HG03558 (cell line): ENCODE data around the gene PRLH.
"Not testable (repeated sequence)": the region's sequence is repeated elsewhere in the genome, so short reads cannot be mapped to it uniquely, and the experiment has no call there.

Experiments
- ATAC-seq: cut with Tn5 transposase; IDR thresholded peaks from one replicate; pipeline ENCODE4 v1.9.1; 2021; ENCODE audit warnings: moderate number of reproducible peaks; ENCODE audit not compliant: unreplicated experiment; ENCODE audit errors: extremely low read depth

Gene PRLH

DNA sequence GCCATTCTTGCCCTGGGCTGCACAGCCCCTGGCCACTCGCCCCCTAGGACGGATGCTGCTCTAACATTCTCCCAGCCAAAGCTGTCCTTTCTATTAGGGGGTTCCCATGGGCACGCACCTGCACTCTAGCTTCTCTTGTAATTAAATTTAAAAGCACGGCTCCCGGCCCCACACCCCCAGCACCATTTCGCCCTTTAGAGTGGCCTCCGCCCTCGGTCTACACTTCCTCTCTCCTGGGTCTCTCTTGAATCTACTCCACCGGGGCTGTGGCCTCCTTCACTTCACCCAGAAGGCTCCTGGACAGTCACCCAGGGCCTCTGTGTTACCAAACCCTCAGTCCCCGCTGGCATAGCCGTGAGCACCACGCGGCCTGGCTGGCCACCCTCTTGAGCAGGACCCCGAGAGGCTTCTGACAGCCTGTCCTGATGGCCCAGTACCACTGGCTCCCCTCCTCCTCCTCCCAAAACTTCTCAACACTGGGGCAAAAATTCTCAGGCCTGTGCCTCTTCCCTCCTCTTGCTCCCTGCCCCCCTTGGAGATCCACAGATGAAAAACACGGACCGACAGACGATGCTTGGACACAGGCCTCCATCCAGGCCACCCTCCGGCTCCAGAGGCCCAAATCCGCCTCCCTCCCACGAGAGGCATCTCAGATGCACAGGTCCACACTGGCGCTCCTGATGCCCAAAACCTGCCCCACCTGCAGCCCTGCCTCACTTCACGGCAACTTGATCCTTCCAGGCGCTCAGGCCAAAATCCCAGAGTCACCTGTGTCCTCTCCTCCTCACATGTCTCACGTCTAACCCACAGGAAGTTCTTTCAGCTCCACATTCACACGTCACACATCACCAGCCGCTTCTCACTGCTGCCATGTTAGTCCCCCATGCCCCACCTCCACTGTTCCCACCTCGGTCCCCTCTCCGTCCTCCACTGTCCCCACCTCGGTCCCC, 31.1 kb downstream of the PRLH start:
- ATAC-seq = no peak

DNA sequence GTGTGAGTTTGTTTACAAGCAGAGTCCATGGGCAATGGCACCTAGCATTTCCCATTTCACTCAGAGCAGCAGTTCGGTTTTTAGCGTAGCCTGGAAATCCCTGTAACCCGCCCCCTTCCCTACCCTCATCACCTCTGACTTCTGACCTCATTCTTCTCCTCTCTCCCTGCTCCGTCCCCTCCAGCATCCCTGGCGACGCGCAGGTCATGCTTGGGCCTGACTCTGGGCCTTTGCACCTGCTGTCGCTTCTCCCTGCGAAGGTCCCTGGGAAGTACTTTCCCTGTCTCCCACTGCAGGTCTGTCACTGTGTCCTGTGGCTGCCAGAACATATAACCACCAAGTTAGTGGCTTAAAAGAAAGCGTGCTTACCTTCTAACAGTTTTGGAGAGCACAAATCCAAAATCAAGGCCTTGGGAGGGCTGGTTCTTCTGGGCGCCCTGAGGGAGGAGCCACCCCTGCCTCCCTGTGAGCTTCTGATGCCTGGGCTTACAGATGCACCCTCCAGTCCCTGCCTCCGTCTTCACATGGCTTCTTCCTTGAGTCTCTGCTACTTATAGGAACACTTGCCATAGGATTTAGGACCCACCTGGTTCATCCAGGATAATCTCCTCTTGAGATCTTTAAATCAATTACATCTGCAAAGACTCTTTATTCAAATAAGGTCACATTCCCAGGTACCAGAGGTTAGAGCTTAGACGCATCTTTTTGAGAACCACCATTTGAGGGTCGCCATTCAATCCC, 32.3 kb downstream of the PRLH start:
- no peak for ATAC-seq

DNA sequence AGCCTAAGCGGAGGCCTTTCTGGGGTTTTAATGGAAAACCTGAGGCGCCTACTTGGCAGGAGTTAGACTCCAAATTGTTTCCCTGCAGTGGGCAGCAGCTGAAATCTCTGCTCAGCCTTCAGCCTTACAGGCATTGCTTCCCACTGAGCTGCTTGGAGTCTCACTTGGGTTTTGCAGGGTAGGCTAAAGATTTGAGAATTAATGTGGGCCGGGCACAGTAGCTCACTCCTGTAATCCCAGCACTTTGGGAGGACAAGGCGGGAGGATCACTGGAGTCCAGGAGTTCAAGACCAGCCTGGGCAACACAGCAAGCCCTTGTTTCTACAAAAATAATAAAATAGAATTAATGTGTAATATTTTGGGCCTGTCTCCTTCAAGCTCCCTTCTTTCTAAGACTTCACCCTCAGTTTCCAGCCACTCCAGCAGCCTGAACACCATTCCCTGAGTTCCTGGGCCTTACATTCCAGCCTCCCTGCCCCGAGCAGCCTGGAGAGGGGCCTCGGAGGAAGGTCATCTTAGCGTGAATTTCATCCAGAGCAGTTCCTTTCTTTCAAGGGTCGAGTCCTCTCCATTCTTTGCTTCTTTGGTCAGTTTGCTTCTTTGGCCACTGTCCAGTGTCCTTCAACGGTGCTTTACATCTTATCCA, 33.2 kb downstream of the PRLH start:
- ATAC-seq = no peak

DNA sequence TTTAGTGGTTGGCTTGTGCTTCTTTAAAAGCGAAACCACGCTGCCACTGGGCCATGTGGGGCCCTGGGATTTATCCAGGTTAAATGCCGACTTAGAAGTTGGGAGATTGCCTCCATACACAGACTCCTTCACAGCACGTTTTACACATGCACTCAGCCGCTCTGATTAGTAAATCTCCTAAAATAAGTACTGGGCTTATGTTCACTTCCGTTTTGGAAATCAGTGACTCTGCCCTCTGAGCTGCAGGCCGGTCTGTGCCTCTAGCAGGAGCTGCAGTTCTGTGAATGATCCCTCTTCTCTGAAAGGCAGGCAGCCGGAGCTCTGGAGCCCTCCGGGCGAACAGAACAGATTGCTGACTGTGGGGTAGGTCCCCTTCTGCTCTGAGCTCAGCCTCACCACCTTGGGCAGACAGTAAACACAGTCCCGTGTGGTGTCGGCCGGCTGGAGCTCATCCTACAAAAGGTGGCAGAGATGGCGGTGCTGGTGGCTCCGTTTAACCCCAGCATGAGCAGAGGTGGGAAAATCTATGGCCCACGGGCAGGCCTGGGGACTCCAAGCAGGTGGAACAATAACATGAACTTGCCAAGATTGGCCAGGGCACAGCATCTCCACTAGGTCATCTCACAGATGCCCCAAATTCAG, 34.0 kb downstream of the PRLH start:
- no peak for ATAC-seq

DNA sequence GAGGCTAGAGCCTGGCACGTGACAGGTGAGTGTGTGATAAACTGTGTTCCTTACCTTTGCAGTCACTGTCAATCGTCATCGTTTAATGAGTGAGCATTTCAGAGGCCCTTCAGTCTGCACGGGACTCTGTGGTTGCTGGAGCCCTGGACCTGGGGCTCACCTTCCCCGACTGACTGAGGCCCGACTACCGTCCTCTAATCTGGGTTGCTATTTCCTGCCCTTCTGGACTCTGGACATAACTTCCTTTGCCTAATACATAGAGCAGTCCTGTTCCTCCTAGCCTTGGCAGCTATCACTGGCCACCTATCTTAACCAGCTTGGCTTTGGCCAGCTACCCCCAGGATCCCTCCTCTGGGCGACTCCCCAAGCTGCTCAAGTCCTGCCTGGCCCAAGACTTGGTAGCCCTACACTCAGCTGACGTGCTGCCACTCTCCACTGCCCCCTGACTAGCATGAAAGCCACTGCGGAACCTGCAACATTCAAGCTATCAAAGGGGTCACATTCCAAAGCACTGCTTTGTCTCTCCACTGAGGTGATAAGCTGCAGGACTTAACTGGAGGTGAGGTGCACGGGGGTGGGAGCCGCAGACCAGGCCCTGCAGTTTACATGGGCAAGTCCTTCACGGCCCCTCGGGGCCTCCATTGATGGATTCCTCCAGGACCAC, 35.2 kb downstream of the PRLH start:
- no peak for ATAC-seq

DNA sequence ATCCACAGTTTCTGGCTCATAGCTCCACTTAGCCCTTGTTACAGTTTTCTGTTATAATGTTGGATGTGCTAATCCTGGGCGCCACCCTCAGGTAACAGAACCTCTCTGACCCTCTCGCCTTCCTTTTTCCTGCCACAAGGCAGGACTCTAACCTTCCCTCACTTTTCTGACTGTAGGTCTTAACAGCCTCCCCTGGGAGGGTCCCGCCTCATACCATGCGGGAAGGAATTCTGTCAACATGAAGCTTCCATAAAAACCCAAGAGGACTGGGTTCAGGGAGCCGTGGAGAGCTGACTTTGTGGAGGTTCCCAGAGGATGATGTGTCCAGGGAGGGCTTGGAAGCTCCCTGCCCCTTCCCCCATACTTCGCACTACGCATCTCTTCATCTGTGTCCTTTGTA, 36.0 kb downstream of the PRLH start:
- no peak for ATAC-seq

DNA sequence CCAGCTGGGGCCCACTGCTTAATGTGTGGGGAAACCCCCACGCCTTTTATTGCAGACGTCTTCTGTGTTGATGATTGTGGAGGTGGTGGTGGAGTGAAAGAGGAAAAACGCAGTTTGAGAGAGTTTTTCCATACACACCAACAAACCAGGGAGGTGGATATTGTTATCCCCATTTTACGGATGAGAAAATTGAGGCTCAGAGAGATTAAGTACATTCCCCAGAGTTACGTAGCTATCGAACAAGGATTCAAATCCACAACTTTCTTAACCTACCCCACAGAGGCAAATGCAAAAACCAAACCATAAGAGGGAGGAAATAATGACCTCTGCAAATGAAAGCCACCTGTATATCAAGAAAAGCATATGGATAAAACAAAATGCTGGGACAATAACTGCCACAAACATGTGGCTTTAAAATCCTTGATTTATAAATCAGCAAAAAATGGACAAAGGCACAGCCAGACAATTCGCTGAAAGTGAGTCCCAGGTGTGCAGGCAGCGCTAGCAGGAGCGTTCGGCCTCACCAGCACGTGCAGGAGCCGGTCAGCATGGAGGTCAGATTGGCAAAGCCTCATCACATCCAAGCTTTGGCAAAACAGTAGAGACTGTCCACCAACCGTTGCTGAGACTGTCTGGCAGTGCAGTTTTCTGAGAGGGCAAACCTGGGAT, 36.8 kb downstream of the PRLH start:
- no peak for ATAC-seq

DNA sequence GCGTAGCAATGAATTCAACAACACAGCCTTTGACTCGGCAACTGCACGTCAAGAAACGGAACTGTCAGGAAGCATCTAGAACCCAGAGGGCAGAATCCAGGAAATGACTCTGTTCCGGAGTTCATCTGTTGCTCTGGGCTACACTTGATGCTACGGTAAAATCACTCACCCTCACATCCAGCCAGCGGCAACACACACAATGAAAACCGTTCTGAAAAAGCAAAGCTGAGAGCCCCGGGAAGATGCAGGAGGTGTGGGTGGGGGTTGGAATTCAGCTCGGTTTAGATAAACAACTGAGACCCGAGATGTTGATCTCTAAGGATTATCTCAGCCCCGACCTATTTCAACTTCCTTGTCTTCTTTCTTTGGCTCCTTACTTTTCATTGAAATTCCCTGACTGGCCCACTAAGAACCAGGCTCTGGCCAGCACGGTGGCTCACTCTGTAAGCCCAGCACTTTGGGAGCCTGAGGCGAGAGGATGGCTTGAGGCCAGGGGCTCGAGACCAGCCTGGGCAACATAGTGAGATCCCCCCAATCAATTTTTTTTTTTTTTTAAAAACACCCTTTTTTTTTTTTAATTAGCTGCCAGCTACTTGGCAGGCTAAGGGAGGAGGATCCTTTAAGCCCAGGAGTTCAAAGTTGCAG, 37.5 kb downstream of the PRLH start:
- ATAC-seq = no peak

DNA sequence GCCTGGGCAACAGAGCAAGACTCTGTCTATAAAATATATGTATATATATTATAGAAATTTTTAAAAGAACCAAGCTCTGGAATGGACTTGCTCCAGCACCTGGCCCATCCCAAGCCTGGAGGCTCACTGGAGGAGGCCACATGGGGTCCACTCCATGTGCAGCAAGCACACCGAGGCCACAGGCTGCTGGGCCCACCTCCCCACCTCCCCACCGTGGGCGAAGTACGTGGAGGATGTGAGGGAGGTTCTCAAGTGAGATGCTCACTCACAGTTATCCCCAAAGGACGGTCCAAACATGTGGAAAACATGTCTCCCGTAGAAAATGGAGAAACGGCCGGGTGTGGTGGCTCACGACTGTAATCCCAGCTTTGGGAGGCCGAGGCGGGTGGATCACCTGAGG, 38.0 kb downstream of the PRLH start:
- no peak for ATAC-seq

DNA sequence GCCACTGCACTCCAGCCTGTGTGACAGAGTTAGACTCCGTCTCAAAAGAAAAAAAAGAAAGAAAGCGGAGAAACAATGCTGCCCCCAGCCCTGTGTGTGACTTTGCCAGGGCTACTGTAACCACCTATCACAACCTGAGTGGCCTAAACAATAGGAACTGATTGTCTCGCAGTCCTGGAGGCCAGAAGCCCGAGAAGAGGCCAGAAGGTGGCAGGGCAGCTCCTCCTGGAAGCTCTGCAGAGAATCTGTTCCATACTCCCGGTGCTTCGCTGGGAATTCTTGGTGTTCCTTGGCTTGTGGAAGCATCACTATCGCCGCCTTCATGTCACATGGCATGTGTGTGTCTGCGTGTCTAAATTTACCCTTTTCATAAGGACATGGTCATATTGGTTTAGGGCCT, 38.6 kb downstream of the PRLH start:
- ATAC-seq = no peak

DNA sequence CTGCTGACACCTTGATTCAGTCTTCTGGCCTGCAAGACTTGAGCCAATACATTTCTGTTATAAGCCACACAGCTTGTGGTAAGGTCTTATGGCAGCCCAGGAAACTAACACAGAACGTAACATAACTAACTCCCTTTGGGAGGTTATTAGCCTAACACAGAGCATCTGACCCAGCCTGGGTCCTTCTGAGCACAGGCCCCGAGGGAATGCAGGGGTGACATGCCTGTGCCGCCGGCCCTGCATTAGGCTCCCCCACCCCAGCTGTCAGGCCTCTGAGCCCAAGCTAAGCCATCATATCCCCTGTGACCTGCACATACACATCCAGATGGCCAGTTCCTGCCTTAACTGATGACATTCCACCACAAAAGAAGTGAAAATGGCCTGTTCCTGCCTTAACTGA, 40.1 kb downstream of the PRLH start:
- not testable (repeated sequence) for ATAC-seq

DNA sequence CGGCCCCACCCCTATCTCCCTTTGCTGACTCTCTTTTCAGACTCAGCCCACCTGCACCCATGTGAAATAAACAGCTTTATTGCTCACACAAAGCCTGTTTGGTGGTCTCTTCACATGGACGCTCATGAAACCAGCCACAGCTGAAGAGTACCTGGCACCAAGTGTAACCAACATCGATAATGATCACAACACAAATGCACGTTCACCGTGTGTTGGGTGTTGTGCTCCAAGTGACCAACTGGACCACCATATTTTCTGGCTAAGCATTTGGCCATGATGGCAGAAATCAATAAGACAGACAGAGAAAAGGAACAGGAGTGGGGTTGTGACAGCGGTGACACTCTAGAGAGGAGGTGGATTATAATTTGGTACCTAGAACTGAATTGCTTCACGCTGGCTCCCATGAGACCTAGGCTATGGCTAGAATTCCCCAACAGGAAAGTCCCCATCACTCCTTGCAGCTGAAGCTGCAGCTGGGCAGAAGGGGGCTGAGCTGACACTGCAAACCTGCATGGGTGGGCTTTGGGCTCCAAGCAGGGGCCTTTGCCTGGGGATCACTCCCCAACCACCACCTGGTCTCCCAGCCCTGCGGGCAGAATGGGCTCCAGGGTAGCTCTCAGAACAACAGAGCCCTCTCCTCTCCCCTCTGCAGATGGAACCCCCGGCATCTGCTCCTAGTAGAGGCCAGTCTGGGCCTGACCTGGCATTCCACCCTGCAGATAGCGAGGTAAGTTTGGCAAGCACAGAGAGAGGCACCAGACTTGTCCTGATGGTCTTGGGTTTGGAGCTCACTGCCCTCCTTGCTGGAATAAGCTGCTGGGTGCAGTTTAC, 46.4 kb downstream of the PRLH start:
- no peak for ATAC-seq

DNA sequence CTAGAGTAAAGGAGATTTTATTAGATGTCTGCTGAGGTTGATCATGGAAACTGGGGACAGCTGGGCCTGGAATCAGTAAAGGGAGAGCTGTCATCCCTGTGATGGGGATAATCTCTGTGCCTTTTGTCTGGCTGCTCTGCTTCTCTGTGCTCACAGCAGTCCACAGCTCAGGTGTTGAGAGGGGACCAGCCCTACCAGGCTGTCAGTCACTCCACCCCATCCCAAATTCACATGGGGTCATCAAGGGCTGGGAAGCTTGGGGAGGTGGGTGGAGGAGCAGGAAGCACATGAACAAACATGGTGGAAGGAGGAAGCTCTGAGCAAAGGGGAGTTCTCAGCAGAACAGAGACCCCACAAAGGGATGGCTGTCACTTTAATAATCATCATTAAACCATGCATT, 47.3 kb downstream of the PRLH start:
- ATAC-seq = no peak

DNA sequence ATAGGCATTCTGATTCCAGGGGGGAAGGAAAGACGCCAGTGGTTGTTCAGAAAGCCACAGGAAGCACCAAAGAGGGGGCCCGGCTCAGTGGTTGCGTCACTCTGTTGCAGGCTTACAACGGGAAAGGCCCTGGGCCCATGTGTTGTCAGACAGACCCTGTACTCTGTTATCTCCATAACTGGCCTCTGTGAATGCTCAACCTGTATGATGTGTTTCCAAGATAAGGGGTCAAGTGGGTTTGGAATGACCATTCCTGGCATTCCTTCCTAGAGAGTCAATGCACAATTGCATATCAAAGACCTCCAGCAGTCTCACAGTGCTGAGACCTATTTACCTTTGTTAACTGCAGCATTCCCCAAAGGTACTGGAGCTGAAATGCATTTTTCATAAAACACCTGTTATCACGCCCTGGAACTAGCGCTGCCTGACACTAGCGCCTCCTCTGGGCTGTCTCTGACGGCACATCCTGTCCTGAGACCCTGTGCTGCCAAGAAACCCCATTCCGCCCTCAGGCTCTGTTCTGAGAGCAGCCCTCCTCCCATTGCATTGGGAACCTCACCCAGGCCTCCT, 47.9 kb downstream of the PRLH start:
- no peak for ATAC-seq

DNA sequence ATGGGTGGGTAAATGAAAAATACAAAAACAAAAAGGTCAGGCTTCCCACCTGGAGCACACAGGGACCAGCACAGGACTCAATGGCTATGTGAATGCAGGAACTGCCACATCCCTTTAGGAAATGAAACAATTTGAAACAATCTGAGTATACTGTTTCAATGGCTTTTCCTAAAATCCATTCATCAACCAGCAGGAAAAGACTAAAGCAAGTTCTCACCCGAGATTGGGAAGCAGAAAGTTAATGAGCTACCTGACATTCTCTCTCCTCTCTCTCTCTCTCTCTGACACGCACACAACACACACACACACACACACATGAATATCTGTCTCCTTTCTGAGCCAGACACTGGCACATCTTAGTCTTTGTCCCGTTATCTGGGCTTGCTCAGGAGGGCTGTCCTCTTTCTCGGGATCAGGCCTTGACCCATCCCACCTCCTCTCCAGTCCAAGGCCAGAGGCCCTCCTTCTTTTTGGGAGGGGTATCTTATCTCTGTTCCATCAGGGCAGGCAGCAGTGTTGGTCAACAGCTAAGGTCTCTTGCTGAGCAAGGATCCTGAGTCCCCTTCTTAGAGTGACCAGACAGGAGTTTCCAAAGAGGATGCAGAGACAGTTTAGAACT, 49.4 kb downstream of the PRLH start:
- no peak for ATAC-seq

DNA sequence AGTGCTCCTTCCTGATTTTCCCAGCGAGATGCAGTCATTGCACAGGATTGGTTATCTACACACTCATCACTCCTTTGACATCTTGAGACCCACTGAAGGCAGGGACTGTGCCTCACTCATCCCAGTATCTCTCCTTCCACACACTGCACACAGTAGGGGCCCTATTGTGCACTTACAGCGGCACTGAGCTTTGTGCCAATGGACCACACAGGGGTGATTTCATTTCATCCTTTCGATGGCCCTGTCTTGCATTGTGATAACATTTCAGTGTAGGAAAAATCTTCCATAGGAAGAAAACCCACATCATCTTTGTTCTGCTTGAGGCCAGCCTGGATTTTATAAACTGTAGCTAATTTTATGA, 50.0 kb downstream of the PRLH start:
- no peak for ATAC-seq
